Frontal cortex (tissue), 4 donors: ENCODE results near the gene VARS2. TPM values are rescaled to one million over a fixed set of nuclear protein-coding genes. Genes with fewer than 3 reads are reported as not detected.

Source experiments
- DNase-seq, 2 donors: peaks; one replicate each; pipeline ENCODE4 v3.0.0; 2012; ENCODE audit warnings: low spot score in 2 of 2
- FAIRE-seq: peaks from 2 replicates; lab custom pipeline; 2012; peaks lifted over from hg19 to GRCh38; lab: Jason Lieb, UNC
- total RNA-seq: library from RNA; depleted of rRNA; stranded (reverse); fragments of >200 nt; gene quantifications from one replicate; pipeline ENCODE4 v1.2.3, GENCODE V29; 2014
- donor health status: control.
- donor health status: control.
- donor health status: control.

VARS2 gene
- total RNA-seq, 1 donor from 2014 or later, result 22.4 TPM

GRCh38 chr6:30883685-30884520 is 30.1 kb upstream of the VARS2 start, which contains the start of gene DDR1:
Gene DDR1, plus strand, starts transcription at chr6:30884519. Its CDS starts 4,211 bp downstream, at chr6:30888730.
- DNase-seq (peak; percentile 90 to 95), FAIRE-seq (no peak)

GRCh38 chr6:30884521-30885480 is 29.2 kb upstream of the VARS2 start:
- FAIRE-seq (no peak), DNase-seq (peak in 1 of 2 donors; percentile 62)

GRCh38 chr6:30885481-30885998 is 28.5 kb upstream of the VARS2 start:
- peak in 1 of 2 donors; percentile 51 for DNase-seq

GRCh38 chr6:30885999-30886896 is 27.8 kb upstream of the VARS2 start:
- FAIRE-seq, result no peak
- DNase-seq, result peak in 1 of 2 donors; percentile 81

More at GRCh38 chr6:30885481-30885998, 28.5 kb upstream of the VARS2 start:
- no peak for FAIRE-seq

- FAIRE-seq (no peak), DNase-seq (no peak)
Observed at GRCh38 chr6:30886897-30887255, 27.2 kb upstream of the VARS2 start.

- FAIRE-seq, result no peak
- DNase-seq, result peak in 1 of 2 donors; percentile 63
Observed at GRCh38 chr6:30887901-30888815, 25.9 kb upstream of the VARS2 start.

DNA sequence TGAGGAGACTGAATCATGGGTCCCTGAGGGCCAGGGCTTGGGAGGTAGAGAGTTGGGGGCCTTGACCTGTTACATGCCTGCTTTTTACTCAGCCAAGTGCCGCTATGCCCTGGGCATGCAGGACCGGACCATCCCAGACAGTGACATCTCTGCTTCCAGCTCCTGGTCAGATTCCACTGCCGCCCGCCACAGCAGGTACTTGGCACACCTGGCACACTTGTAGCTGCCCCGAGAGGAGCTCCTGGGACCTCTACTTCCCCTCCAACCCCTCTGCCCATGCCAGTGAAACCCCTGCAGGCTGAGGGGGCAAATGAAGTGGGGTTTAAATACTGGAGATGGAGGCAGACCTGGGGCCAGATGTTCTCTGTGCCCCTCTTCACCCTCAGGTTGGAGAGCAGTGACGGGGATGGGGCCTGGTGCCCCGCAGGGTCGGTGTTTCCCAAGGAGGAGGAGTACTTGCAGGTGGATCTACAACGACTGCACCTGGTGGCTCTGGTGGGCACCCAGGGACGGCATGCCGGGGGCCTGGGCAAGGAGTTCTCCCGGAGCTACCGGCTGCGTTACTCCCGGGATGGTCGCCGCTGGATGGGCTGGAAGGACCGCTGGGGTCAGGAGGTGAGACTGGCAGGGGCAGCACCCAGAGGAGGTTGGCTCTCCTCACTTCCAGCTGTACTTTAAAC is 25.1 kb upstream of the VARS2 start:
- no peak for FAIRE-seq
- DNase-seq, result no peak

- no peak for FAIRE-seq
- no peak for DNase-seq
Observed at GRCh38 chr6:30889496-30889885, 24.5 kb upstream of the VARS2 start.

- FAIRE-seq, result no peak
- peak; percentile 72 to 73 for DNase-seq
Observed at GRCh38 chr6:30889921-30890645, 24.0 kb upstream of the VARS2 start.

DNA sequence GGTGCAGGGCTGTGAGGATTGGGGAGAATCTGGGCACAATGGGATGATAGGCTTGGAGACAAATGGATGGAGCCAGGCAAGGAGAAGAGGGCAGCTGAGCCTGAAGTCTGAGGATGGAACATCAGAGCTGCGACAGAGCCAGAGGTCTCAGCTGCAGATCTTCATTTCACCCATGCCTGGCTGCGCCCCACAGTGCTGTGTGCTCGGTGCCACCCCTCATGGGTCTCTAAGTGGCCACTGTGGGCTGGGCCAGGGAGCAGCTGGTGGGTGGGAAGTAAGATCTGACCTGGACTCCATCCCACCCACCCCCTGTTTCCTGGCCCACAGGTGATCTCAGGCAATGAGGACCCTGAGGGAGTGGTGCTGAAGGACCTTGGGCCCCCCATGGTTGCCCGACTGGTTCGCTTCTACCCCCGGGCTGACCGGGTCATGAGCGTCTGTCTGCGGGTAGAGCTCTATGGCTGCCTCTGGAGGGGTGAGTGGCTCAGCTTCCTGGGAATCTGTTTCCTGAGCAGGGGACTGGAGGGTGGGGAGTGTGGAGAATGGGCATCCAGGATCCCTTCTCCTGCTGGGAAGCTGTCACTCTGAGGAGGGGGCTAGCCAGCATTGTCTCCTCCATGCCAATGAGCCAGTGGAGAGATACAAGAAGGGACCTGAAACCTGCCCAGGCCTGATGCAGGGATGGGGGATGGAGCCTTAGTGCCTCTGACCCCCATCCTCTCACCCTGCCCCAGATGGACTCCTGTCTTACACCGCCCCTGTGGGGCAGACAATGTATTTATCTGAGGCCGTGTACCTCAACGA is 23.2 kb upstream of the VARS2 start:
- no peak for DNase-seq

GRCh38 chr6:30891450-30891723 is 22.7 kb upstream of the VARS2 start:
- no peak for FAIRE-seq
- no peak for DNase-seq

More for the DNA sequence above, 23.2 kb upstream of the VARS2 start:
- no peak for FAIRE-seq

DNA sequence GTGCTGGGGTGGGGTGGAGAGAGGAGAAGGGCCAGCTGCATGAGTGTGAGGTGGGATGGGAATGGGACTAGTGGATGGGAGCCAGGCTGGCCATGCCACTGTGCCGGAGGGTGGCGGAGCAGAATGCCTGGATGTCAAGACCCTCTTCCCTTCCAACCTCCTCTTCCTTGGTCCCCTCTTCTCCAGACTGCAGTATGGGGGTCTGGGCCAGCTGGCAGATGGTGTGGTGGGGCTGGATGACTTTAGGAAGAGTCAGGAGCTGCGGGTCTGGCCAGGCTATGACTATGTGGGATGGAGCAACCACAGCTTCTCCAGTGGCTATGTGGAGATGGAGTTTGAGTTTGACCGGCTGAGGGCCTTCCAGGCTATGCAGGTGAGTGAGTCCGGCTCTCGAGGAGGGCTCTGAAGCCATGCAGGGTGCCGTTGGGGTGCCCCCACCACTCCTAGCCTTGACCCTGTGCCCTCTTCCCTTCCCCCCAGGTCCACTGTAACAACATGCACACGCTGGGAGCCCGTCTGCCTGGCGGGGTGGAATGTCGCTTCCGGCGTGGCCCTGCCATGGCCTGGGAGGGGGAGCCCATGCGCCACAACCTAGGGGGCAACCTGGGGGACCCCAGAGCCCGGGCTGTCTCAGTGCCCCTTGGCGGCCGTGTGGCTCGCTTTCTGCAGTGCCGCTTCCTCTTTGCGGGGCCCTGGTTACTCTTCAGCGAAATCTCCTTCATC is 22.1 kb upstream of the VARS2 start:
- FAIRE-seq (no peak), DNase-seq (no peak)

GRCh38 chr6:30893001-30893591 is 20.9 kb upstream of the VARS2 start:
- DNase-seq, result no peak
- no peak for FAIRE-seq

GRCh38 chr6:30893666-30894065 is 20.4 kb upstream of the VARS2 start:
- FAIRE-seq (no peak), DNase-seq (no peak)

GRCh38 chr6:30894381-30894780 is 19.7 kb upstream of the VARS2 start:
- no peak for DNase-seq
- FAIRE-seq, result no peak

- no peak for FAIRE-seq
- no peak for DNase-seq
Observed at GRCh38 chr6:30894935-30895334, 19.1 kb upstream of the VARS2 start.
